HG03064 (cell line): ENCODE measurements around the gene ITPR2.
"Not testable (repeated sequence)": the region's sequence is repeated elsewhere in the genome, so short reads cannot be mapped to it uniquely, and the experiment has no call there.

Experiments used
- ATAC-seq: cut with Tn5 transposase; IDR thresholded peaks from one replicate; pipeline ENCODE4 v1.9.1; 2021; ENCODE audit warnings: low read depth; ENCODE audit not compliant: unreplicated experiment

ITPR2 gene

DNA sequence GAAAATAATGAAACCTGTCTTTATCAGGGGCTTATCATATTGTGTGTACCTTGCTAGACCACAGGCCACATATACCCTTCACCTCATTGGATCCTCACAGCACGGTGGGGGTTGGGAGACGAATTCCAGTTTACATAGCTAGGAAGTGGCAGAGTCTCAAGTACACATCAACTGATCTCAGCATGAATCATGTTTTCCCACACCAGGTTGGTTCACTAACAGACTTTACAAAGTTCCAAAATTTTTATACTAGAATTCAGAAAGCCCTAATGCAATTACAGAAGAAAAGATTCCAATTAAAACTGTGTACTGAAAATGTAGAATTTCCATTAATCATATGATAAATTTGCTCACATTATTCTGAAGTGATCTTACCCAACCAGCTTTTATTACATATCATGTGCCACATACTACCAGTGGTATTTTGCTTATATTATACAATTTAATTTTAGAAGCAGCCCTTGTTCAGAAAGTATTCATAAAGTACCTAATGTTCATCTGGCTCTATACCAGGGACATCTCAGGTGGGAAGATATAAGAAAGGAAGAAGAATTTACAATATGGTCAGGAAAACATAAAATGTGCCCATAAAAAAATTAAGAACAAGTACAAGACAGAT lies 196.2 kb downstream of the ITPR2 start:
- no peak for ATAC-seq

DNA sequence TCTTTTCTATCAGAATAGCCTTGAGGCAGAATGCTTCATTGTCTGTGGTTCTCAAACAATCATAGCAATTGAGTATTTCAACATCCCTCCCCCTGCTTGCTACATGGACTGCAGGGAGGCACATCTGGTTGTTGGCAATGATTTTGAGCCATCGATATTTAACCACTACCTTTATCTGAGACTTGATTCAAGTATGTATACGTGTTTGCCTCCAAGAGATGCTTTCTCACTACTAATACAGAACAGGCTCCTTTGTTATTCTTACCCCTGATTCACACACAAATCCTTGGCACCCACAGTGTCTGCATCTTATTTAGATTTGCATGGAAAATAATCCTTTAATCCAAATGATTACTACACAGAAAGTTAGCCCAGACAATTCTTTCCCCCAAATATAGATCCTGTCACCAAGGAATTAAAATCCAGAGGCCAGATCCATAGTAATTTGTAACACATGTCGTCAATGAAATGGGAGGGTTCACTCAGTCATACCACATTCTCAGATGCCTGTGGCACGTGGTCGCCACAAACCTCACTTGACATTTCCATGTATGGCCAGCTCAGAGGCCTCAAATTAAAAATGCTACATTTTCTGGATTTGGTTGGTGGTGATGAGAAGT lies 199.3 kb downstream of the ITPR2 start:
- ATAC-seq = no peak

DNA sequence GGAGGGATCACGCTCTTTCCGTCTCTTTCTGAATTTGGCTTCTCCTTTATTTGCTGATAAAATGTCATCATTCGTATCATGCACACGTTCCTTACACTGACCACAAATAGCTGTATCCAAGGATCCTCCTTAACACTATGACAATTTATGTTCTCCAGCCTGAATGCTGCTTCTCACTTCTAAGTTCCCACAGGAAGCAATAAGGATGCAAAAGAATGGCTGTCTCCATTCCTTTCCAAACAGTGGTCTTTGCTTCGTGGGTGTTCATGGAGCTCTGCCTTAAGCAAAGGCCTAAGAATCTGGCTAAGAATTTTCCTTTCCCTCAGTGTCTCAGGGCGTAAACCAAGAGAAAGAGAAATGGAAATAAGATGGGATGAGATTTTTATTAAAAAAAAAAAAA lies 200.2 kb downstream of the ITPR2 start:
- ATAC-seq = no peak

DNA sequence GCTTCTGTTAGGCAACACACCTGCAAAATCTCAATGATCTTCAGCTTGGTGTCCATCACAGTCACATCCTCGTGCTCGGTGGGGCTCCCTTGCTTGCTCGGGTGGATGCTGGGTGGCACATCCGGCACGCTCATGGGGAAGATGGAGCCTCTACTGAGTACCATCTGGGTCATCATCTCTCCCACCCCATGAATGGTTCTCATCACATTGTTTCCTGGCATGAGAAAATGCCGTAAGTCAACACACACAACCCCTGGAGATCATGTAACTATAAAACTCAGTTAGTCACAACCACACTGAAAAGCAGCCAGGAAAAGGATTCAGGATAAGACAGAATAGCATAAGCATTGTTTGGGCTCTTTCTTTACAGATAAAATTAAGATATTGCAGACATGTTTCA lies 201.1 kb downstream of the ITPR2 start:
- no peak for ATAC-seq

DNA sequence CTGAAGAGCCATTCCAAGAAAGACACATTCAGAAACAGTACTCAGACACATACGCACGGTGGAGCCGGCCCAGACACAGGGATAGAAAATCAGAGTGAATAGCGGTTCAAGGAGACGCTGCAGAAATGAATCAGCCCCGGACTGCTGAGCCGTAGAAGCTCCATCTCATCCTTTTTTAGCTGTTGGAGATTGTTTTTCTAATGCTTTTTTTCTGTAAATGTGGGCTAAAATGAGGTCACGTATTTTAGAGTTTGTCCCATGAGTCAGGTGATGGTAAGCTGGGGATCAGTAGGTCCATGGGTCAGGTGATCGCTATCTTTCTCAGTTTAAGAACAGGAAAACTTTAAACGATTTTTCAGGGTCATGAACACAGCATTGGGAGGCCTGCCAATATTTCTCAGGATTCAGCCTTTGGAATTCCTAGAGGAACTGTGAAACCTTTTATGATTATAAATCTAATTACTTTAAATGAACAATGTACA lies 202.4 kb downstream of the ITPR2 start:
- no peak for ATAC-seq

DNA sequence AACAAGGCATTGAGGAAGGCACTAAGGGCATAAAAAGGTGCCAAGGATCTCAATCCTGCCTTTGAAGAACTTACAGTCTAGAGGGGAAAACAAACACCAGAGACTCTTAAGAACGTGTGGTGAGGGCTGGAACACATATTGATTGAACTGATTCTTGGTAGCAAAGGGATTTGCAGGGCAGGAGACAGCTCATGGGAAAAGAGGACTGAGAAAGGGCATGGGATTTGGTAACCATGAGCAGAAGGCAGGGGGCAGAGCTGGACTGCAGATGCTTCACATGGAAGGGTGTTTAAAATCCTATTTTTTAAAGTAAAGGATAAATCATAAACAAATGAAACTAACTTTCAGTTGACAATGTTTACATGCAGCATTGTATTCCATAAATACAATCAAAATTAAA lies 203.1 kb downstream of the ITPR2 start:
- no peak for ATAC-seq

DNA sequence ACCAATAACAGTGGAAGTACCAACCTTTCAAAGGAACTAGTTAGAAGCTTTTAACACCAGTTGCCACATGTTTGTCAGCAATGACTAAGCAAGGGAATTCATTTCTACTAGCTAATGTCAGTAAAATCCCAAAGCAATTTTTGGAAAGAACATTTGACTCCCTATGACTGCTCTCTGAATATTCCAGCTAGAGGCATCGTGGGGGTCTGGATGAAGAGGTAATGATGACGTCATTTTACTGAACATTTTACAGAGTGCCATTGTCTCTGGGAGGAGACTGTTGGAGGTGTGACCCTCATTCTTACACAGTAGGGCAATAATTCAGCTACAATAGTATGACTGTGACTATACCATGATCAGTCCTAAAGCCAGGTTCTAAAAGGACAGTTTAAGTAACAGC lies 204.8 kb downstream of the ITPR2 start:
- ATAC-seq = no peak

DNA sequence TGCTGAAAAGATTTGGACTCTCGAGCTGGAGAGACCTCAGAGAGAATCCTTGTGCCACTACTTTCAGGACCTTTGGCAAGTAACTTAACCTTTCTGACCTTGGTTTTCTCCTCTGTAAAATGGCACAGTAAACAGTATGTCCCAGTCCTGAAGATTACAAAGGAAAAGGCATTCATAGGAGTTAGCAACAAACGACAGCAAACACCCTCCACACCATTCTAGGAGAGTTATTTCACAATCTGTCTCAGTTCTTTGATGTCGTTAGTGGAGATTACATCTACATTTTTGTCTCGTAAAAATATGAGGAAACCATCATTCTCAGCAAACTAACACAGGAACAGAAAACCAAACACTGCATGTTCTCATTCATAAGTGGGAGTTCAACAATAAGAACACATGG lies 205.7 kb downstream of the ITPR2 start:
- no peak for ATAC-seq

DNA sequence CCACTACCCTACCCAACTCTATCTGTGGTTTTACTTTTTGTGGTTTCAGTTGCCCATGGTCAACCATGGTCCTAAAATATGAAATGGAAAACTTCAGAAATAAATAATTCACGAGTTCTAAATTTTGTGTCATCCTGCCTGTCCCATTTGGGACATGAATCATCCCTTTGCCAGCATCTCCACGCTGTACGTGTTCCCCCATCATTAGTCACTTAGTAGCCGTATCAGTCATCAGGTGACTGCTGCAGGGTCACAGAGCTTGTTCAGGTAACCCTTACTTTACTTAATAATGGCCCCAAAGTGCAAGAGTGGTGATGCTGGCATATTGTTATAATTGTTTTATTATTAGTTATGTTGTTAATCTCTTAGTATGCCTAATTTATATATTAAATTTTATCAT lies 209.9 kb downstream of the ITPR2 start:
- ATAC-seq = no peak

DNA sequence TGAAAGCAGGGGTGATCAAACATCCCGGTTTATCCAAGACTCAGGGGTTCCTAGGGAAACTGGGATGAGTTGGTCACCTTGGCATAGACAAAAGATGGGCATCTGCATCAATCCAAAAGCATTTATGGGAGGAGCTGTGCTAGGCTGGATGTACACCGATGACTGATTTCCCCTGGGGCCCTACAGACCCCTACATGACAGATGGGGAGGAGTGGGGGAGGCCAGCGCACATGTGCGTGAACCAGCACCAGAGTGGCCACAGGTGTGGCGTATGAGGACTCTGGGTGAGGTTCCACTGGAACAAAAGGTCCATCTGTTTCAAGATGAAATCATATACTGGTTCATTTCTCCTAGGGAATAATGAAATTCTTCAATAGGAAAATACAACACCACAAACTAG lies 210.4 kb downstream of the ITPR2 start:
- ATAC-seq = no peak

DNA sequence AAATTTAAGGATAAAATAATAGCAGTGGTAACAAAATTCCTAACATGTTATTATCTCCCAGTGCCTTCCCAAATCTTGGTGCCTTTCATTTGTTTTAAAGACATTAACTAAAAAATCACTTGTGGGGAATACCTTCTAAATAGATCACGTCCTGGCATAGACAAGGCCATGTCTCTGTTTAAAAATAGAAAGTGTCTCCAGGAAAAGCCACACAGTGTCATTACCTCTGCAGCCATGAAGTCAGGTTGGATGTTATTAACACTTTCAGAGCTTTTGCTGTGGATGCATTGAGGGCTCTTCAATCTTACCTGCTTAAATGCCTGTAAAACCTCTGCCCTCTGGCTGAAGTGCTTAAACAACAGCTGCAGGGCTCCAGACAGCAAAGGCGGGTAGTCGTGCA lies 211.1 kb downstream of the ITPR2 start:
- ATAC-seq = no peak

DNA sequence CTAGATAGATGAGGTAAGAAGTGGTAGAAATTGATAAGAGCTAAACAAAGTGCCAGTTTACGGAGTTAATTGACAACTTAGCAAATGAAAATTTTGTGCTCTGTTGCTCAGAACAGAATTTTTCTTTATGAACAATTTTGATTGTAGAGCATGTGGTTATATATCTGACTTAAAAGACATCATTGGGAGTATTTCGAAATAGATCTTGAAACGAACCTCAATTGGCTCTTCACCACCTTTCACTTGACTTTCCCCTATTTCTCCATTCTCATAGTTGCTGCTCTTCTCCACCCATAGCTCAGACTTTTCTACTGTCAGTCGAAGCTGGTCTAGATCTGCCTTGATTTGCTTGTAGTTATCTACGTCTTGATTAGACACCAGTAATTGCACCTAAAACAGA lies 212.1 kb downstream of the ITPR2 start:
- ATAC-seq = no peak

DNA sequence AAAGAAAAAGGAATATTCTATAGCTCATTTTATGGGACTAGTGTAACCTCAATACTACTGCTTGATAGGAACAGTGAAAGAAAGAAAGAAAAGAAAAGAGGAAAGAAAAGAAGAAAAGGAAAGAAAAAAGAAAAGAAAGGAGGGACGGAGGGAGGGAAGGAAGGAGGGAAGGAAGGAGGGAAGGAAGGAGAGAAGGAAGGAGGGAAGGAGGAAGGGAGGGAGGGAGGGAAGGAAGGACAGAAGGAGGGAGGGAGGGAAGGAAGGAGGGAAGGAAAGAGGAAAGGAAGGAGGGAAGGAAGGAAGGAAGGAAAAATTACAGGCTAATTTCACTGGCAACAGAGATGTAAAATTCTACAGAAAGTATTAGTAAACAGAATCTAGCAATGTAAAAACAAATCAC lies 215.5 kb downstream of the ITPR2 start:
- no peak for ATAC-seq

DNA sequence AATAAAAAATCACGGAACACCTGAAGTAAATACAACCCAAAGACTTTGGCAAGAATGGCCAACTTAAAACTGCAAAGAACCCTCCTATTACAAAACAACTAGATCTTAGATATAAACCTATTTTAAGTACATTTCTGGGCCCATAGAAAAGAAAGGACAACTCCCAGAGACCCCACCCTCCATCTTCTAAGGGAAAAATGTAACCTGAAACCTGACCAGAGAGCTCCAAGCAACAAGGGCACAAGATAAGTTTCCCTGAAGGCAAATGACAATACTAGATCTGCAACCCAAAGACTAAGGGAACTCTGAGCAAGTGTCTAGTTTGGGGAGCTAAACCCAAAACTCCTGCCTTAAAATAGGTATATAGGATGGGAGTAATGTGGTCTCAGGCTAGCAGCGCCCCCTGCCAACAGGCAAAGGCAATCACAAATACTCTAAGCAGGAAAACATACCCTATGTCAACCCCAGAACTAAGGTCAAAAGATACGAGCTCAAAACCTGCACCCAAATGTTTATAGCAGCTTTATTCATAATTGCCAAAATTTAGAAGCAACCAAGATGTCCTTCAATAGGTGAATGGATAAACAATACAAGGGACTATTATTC lies 218.9 kb downstream of the ITPR2 start:
- ATAC-seq = no peak

DNA sequence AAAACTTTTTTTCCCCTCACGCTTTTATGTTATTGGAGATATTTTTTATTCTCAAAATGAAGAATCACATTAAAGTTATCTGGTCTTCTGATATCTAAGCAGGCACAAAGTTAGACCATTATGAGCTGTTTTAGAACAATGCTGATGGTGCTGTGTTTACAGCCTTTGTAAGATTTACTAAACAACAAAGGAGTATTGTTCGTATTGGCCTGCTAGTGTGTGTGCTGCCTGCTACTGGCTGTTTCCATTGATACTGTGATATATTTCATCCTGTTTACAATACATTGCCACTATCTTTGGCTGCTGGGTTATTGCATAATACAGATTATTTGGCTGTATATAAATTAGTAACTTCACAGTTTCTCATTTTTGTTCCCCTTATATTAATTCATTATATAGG lies 220.8 kb downstream of the ITPR2 start:
- no peak for ATAC-seq

DNA sequence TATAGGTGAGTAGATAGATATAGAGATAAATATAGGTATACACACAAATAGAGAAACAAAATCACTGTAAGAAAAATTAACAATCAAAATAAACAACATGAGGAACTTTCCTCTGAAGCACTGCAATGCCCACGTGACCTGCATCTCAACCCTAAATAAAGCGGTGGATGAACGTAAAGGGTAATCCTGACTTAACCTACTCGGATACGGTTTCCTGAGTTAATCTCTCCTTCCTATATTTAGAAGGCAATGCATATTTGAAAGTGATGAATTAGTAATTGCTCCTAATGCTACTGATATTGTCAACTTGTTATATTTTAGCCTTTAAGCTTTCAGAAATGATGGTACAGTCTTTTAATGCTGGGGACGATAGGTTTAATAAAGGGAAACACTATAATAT lies 221.4 kb downstream of the ITPR2 start:
- no peak for ATAC-seq

DNA sequence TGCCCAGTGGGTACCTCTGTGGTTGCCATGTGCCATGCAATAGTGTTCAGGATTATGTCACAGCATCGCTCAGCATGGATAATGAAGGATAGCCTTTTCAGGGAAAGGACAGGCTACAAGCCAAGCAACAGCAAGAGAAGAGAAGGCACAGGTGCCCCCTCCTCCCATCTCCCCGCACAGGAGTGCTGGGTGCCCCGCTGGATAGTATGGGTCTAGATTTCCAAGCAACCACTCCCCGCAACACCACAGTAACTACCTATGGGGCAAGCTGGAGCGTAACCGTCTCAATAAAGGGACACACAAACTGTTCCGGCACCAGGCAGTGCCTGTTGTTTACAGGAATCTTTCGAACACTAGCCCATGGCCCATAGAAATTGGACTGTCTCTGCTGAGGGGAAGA lies 222.2 kb downstream of the ITPR2 start:
- ATAC-seq = no peak

DNA sequence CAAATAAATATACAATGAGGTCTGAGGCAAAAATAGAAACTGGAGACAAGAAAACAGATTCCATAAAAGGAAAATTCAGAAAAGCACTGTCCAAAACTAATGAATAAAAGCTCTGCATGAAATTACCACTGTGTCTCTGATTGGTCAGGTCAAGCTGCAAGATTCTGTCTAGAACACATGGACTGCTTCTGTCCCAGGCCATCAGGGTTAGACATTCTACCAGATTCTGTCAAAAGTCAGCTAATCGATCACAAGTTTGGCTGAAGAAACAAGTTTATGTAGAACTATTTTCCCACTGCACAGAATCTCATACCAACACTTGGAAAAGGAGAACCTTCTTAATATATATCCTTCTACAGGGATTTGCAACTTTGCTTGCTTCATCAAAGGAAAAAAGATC lies 223.0 kb downstream of the ITPR2 start:
- ATAC-seq = no peak

DNA sequence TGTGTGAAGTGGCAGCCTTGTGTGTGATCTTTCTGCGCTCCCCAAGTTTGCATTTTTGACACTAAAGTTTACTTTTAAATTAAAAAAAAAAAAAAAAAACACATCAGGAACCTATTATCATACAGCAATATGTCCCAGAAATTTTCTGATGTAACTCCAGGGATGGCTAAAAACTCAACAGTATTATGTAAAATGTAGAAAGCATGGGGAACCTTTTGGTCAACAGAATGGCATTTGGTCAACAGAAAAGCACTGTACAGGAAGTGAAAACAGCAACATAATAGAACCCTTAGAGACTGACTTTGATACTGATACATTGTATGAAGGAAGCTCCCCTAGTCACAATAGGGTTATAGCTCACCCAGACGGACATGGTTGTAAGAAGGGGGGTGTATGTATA lies 224.3 kb downstream of the ITPR2 start:
- ATAC-seq = no peak

DNA sequence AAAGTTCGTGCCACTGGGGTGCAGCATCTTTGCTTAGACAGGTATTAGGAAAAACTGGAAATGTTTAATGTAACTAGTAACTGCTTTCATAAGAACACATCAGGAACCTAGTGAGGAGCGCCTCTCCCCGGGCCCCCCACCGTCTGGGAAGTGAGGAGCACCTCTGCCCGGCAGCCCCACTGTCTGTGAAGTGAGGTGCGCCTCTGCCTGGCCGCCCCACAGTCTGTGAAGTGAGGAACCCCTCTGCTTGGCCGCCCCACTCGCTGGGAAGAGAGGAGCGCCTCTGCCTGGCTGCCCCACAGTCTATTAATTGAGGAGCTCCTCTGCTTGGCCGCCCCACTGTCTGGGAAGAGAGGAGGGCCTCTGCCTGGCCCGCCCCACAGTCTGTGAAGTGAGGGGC lies 224.7 kb downstream of the ITPR2 start:
- no peak for ATAC-seq

DNA sequence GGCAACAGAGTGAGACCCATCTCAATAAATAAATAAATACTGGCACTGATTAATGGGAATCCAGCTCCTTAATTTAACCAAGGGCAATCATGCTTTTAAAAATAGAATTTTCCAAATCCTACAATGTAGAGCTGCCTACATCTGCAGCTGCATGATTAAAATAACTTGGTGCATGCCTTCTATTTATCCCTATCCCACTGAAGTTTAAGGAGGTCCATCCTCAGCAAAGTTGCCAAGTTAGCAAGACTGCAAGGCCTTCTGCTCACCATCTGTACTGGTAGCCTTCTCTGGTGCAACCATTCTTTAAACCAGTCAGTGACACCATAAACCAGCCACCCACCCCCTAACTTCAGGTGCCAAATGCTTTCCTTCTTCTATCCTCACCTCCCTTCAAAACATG lies 226.1 kb downstream of the ITPR2 start:
- ATAC-seq = no peak

DNA sequence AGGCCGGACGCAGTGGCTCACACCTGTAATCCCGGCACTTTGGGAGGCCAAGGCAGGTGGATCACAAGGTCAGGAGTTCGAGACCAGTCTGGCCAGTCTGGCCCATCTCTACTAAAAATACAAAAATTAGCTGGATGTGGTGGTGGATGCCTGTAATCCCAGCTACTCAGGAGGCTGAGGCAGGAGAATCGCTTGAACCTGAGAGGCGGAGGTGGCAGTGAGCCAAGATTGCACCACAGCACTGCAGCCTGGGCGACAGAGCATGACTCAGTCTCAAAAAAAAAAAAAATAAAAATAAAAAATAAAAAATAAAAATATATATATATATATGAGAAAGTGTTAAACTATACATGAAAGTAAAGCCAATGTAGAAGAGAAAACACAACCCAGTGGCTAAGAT lies 228.2 kb downstream of the ITPR2 start:
- not testable (repeated sequence) for ATAC-seq
